GM23338 (cell line): ENCODE results near the gene WDR26. TPM values are rescaled to one million over a fixed set of nuclear protein-coding genes. Genes with fewer than 3 reads are reported as not detected.
"Not testable (repeated sequence)": the region's sequence is repeated elsewhere in the genome, so short reads cannot be mapped to it uniquely, and the experiment has no call there.

Experiments
- ATAC-seq: fragments of 200-7000 bp; cut with Tn5 transposase; 3 replicates; pipeline ENCODE4 v1.9.1; 2020
- DNase-seq: peaks from one replicate; pipeline ENCODE4 v3.0.0-alpha.2; 2015; ENCODE audit warnings: low spot score
- H2AFZ ChIP-seq: fragments of 200-600 bp; sonication (generic); 2 replicates; pipeline ENCODE4 v1.8.0; 2016; ENCODE audit warnings: antibody characterized with exemption, mild to moderate bottlenecking, moderate library complexity
- H3F3A ChIP-seq: fragments of 200-600 bp; sonication (generic); replicated peaks from 2 replicates; pipeline ENCODE4 v1.8.0; 2017; ENCODE audit warnings: antibody characterized with exemption, mixed run types, low read depth
- H3K27ac ChIP-seq: fragments of 200-600 bp; sonication (generic); 2 replicates; pipeline ENCODE4 v1.6.1; 2016; ENCODE audit warnings: low read depth
- H3K27me3 ChIP-seq: fragments of 200-600 bp; sonication (generic); 2 replicates; pipeline ENCODE4 v1.8.0; 2016; ENCODE audit warnings: mild to moderate bottlenecking, mixed run types, moderate library complexity; ENCODE audit not compliant: insufficient read depth
- H3K36me3 ChIP-seq: fragments of 200-600 bp; sonication (generic); 2 replicates; pipeline ENCODE4 v1.8.0; 2016; ENCODE audit warnings: mild to moderate bottlenecking; ENCODE audit not compliant: insufficient read depth
- H3K4me1 ChIP-seq: fragments of 200-600 bp; sonication (generic); 2 replicates; pipeline ENCODE4 v1.8.0; 2016; ENCODE audit warnings: mild to moderate bottlenecking, moderate library complexity; ENCODE audit not compliant: insufficient read depth
- H3K4me2 ChIP-seq: fragments of 200-600 bp; sonication (generic); 2 replicates; pipeline ENCODE4 v1.7.1; 2017; ENCODE audit warnings: mixed run types
- H3K4me3 ChIP-seq: fragments of 200-600 bp; sonication (generic); 2 replicates; pipeline ENCODE4 v1.6.1; 2016; ENCODE audit warnings: mixed run types
- H3K79me2 ChIP-seq: fragments of 200-600 bp; sonication (generic); replicated peaks from 2 replicates; pipeline ENCODE4 v1.8.0; 2017; ENCODE audit warnings: mild to moderate bottlenecking; ENCODE audit not compliant: insufficient read depth
- H3K9me2 ChIP-seq: fragments of 200-600 bp; sonication (generic); 2 replicates; pipeline ENCODE4 v1.8.0; 2017; ENCODE audit not compliant: insufficient read depth
- H4K20me1 ChIP-seq: fragments of 200-600 bp; sonication (generic); replicated peaks from 2 replicates; pipeline ENCODE4 v1.8.0; 2017; ENCODE audit warnings: mild to moderate bottlenecking; ENCODE audit not compliant: insufficient read depth
- H3K27ac Mint-ChIP-seq: 2 replicates; pipeline ENCODE4 v1.8.0; 2020; ENCODE audit warnings: inconsistent platforms, mild to moderate bottlenecking, moderate library complexity, mixed read lengths
- H3K27me3 Mint-ChIP-seq: 3 replicates; pipeline ENCODE4 v1.8.0; 2022; ENCODE audit warnings: low read depth, mild to moderate bottlenecking, moderate library complexity, mixed read lengths, inconsistent platforms; ENCODE audit not compliant: insufficient read depth, poor library complexity
- H3K36me3 Mint-ChIP-seq: 3 replicates; pipeline ENCODE4 v1.8.0; 2021; ENCODE audit warnings: low read depth, mild to moderate bottlenecking, inconsistent platforms, moderate library complexity, mixed read lengths
- H3K4me1 Mint-ChIP-seq: 3 replicates; pipeline ENCODE4 v1.8.0; 2020; ENCODE audit warnings: mild to moderate bottlenecking, inconsistent platforms, mixed read lengths
- H3K4me3 Mint-ChIP-seq: 3 replicates; pipeline ENCODE4 v1.8.0; 2021; ENCODE audit warnings: moderate library complexity, mild to moderate bottlenecking, inconsistent platforms, mixed read lengths
- H3K9me3 Mint-ChIP-seq: 3 replicates; pipeline ENCODE4 v1.8.0; 2020; ENCODE audit warnings: moderate library complexity, mild to moderate bottlenecking, inconsistent platforms, mixed read lengths
- CREB1 ChIP-seq: fragments of 250-450 bp; sonication (Bioruptor Pico); IDR thresholded peaks from 2 replicates; pipeline ENCODE4 v1.5.0; 2020; ENCODE audit warnings: low read depth, mild to moderate bottlenecking, moderate library complexity
- POLR2AphosphoS5 ChIP-seq: IDR thresholded peaks from 2 replicates; pipeline ENCODE4 v1.6.1; 2016; ENCODE audit warnings: antibody characterized with exemption, low read depth
- STAT1 ChIP-seq: IDR thresholded peaks from one replicate; pipeline ENCODE4 v1.6.1; 2016; ENCODE audit warnings: antibody characterized with exemption; ENCODE audit not compliant: unreplicated experiment
- ZNF331 ChIP-seq: fragments of 250-450 bp; sonication (Bioruptor Pico); IDR thresholded peaks from 2 replicates; pipeline ENCODE4 v1.5.0; 2020; ENCODE audit warnings: low read depth, mild to moderate bottlenecking, moderate library complexity
- ZNF462 ChIP-seq: fragments of 250-450 bp; sonication (Bioruptor Pico); IDR thresholded peaks from 2 replicates; pipeline ENCODE4 v1.5.0; 2020; ENCODE audit warnings: mild to moderate bottlenecking, moderate library complexity
- polyA plus RNA-seq: library from polyadenylated mRNA; unstranded; fragments of >200 nt; fragmentation: Nextera tagmentation; extraction: Ambion mirVana; gene quantifications from 2 replicates; pipeline ENCODE4 v1.2.1, GENCODE V29; 2016
- total RNA-seq: library from RNA; depleted of rRNA; stranded (reverse); fragments of >200 nt; shearing (Covaris generic); gene quantifications from 2 replicates; pipeline ENCODE4 v1.2.3, GENCODE V29; 2014
- TF ChIP-seq, protein P1 (sequence below), 2 experiments: fragments of 200-600 bp in 1 of 2; sonication (generic) in 1 of 2; conservative IDR thresholded peaks; 2 replicates each; pipeline versions ENCODE4 v1.5.1 to v1.6.1; 2016 to 2017; ENCODE audit warnings: antibody characterized with exemption in 2 of 2, low read depth in 2 of 2, mild to moderate bottlenecking in 2 of 2, moderate library complexity in 1 of 2
- TF ChIP-seq, protein P2 (sequence below): IDR thresholded peaks from one replicate; pipeline ENCODE4 v1.6.1; 2018; ENCODE audit warnings: antibody characterized with exemption; ENCODE audit not compliant: unreplicated experiment

WDR26 gene
- total and polyA plus RNA-seq, 2 experiments from 2014 or later: 16.9 to 74.6 TPM

DNA sequence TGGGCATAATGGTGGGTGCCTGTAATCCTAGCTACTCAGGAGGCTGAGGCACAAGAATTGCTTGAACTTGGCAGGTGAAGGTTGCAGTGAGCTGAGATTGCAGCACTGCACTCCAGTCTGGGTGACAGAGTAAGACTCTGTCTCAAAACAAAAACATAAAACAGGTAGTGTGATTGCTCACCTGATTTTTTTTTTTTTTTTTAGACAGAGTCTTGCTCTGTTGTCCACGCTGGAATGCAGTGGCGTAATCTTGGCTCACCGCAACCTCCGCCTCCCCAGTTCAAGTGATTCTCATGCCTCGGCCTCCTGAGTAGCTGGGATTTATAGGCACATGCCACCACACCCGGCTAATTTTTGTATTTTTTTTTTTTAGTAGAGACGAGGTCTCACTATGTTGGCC lies 48.6 kb upstream of the WDR26 start:
- peaks cover 26% of the 10 kb centered on the region for H3K9me3 Mint-ChIP-seq
- H3K9me2 ChIP-seq, H3K4me3 ChIP-seq, H3K36me3 ChIP-seq, H2AFZ ChIP-seq, H3K27me3 Mint-ChIP-seq, H3K27ac ChIP-seq, ATAC-seq, H3K79me2 ChIP-seq, H3F3A ChIP-seq, DNase-seq, H3K27ac Mint-ChIP-seq, H3K4me1 Mint-ChIP-seq, H3K4me3 Mint-ChIP-seq, H4K20me1 ChIP-seq, H3K4me2 ChIP-seq, H3K27me3 ChIP-seq: not testable (repeated sequence)
- H3K36me3 Mint-ChIP-seq: peaks cover 21% of the 10 kb centered on the region
- H3K4me1 ChIP-seq: peaks cover 11% of the 10 kb centered on the region; the same call in 1 of the 2 replicates

DNA sequence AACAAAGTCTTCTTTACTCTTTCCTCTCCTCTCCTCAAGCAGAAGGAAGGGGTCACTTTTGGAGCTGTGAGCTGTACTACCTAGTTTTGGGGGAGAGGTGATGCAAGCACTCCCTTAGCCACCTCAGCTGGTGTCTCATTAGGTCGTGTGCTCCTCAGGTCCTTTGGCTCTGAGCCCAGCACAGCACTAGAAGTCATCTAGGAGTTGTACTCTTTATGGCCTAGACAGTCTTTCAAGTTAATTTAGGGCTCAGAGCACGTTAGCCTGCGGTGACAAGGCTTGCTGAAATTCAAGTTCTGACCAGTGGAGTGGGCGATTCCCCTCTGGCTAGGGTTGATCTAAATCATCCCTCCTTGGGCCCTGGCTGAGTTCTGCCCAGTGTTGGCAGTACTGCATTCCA lies 48.0 kb upstream of the WDR26 start:
- H3K4me1 ChIP-seq: peaks cover 10% of the 10 kb centered on the region; the same call in 1 of the 2 replicates
- 0 out of 2 replicates have a peak, but pooled peaks cover 4% of the 10 kb centered on the region for H3K9me2 ChIP-seq
- Mint-ChIP-seq H3K27me3 (no peaks in the 10 kb centered on the region), H3K9me3 (peaks cover 20% of the 10 kb centered on the region), H3K4me3 (no peak overlapping the region), H3K36me3 (peaks cover 17% of the 10 kb centered on the region), H3K4me1 (peaks cover 6% of the 10 kb centered on the region), H3K27ac (no peak overlapping the region)
- no peaks in the 10 kb centered on the region for H3K27me3 ChIP-seq
- DNase-seq (no peak), ATAC-seq (no peak)
- H3K36me3 ChIP-seq: no peaks in the 10 kb centered on the region
- H4K20me1 ChIP-seq: no peaks in the 10 kb centered on the region
- TF ChIP-seq ZNF331 (CRISPR knock-in tag): no peak
- no peak for TF ChIP-seq POLR2AphosphoS5
- TF ChIP-seq STAT1: no peak
- TF ChIP-seq, protein P1, sequence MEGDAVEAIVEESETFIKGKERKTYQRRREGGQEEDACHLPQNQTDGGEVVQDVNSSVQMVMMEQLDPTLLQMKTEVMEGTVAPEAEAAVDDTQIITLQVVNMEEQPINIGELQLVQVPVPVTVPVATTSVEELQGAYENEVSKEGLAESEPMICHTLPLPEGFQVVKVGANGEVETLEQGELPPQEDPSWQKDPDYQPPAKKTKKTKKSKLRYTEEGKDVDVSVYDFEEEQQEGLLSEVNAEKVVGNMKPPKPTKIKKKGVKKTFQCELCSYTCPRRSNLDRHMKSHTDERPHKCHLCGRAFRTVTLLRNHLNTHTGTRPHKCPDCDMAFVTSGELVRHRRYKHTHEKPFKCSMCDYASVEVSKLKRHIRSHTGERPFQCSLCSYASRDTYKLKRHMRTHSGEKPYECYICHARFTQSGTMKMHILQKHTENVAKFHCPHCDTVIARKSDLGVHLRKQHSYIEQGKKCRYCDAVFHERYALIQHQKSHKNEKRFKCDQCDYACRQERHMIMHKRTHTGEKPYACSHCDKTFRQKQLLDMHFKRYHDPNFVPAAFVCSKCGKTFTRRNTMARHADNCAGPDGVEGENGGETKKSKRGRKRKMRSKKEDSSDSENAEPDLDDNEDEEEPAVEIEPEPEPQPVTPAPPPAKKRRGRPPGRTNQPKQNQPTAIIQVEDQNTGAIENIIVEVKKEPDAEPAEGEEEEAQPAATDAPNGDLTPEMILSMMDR (conservative IDR thresholded peaks at IDR 0.05; ENCODE audit: low read depth in 2 of 2): no peak
- TF ChIP-seq CREB1: no peak
- no peak for TF ChIP-seq ZNF462 (CRISPR knock-in tag)
- TF ChIP-seq, protein P2, sequence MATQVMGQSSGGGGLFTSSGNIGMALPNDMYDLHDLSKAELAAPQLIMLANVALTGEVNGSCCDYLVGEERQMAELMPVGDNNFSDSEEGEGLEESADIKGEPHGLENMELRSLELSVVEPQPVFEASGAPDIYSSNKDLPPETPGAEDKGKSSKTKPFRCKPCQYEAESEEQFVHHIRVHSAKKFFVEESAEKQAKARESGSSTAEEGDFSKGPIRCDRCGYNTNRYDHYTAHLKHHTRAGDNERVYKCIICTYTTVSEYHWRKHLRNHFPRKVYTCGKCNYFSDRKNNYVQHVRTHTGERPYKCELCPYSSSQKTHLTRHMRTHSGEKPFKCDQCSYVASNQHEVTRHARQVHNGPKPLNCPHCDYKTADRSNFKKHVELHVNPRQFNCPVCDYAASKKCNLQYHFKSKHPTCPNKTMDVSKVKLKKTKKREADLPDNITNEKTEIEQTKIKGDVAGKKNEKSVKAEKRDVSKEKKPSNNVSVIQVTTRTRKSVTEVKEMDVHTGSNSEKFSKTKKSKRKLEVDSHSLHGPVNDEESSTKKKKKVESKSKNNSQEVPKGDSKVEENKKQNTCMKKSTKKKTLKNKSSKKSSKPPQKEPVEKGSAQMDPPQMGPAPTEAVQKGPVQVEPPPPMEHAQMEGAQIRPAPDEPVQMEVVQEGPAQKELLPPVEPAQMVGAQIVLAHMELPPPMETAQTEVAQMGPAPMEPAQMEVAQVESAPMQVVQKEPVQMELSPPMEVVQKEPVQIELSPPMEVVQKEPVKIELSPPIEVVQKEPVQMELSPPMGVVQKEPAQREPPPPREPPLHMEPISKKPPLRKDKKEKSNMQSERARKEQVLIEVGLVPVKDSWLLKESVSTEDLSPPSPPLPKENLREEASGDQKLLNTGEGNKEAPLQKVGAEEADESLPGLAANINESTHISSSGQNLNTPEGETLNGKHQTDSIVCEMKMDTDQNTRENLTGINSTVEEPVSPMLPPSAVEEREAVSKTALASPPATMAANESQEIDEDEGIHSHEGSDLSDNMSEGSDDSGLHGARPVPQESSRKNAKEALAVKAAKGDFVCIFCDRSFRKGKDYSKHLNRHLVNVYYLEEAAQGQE: no peak
- H2AFZ ChIP-seq: peak overlapping the region; percentile 56; the same call in 1 of the 2 replicates
- no peaks in the 10 kb centered on the region for H3K79me2 ChIP-seq
- H3K4me3 ChIP-seq: no peak overlapping the region
- no peak overlapping the region for H3K27ac ChIP-seq
- H3K4me2 ChIP-seq: no peak overlapping the region
- no peaks in the 10 kb centered on the region for H3F3A ChIP-seq
